Esophagus (tissue), 2 donors: ENCODE data around the gene CCL2. TPM values are rescaled to one million over a fixed set of nuclear protein-coding genes. Genes with fewer than 3 reads are reported as not detected.

ENCODE experiments used
- H3K27ac ChIP-seq, 2 donors: one replicate each; pipeline ENCODE4 v1.5.1; 2013; ENCODE audit warnings: low read depth in 2 of 2, mild to moderate bottlenecking in 2 of 2, inconsistent platforms in 1 of 2, low read length in 1 of 2, moderate library complexity in 1 of 2
- H3K27me3 ChIP-seq, 2 donors: one replicate each; pipeline ENCODE4 v1.6.1; 2013; ENCODE audit warnings: low read length in 2 of 2, control low read depth in 1 of 2, mild to moderate bottlenecking in 1 of 2; ENCODE audit not compliant: insufficient read depth in 2 of 2, control insufficient read depth in 1 of 2
- H3K36me3 ChIP-seq, 2 donors: one replicate each; pipeline ENCODE4 v1.6.1; 2013; ENCODE audit warnings: low read length in 1 of 2; ENCODE audit not compliant: control insufficient read depth in 2 of 2, insufficient read depth in 2 of 2
- H3K4me1 ChIP-seq, 2 donors: one replicate each; pipeline ENCODE4 v1.6.1; 2013; ENCODE audit warnings: low read length in 1 of 2; ENCODE audit not compliant: control insufficient read depth in 2 of 2, insufficient read depth in 2 of 2
- H3K4me3 ChIP-seq, 2 donors: one replicate each; pipeline ENCODE4 v1.5.1; 2013; ENCODE audit warnings: low read length in 2 of 2, mild to moderate bottlenecking in 2 of 2, low read depth in 1 of 2, moderate library complexity in 1 of 2
- H3K9me3 ChIP-seq, 2 donors: one replicate each; pipeline ENCODE4 v1.6.1; 2013; ENCODE audit warnings: mild to moderate bottlenecking in 2 of 2, low read depth in 1 of 2, low read length in 1 of 2, moderate library complexity in 1 of 2; ENCODE audit not compliant: control insufficient read depth in 2 of 2, insufficient read depth in 1 of 2
- WGBS, 2 donors: extraction: QIAGEN DNeasy Blood & Tissue Kit; methylation state at CpG; one replicate each; pipeline ENCODE4 v1.1.7; 2013; 5-methylcytosine and 5-hydroxymethylcytosine counted together
- polyA plus RNA-seq, 2 donors: library from polyadenylated mRNA; stranded (reverse); fragments of 200-250 nt; gene quantifications; one replicate each; pipeline ENCODE4 v1.2.3, GENCODE V29; 2013
- donor health status: healthy with polysubstance abuse.
- donor health status: Bipolar disorder and iron deficiency.

Gene CCL2
- polyA plus RNA-seq: 10 to 100 TPM in 1 of 2 donors, 1 to 10 TPM in 1; 5.4 to 21.2 TPM

- 2 to 4% methylated on average over 11 of the region's 11 CpGs for WGBS, 2 donors
- peaks cover 0 to 2% of the 10 kb centered on the region in 2 donors for H3K27me3 ChIP-seq
- peak within 1 kb of the TSS; percentile 72 to 80 for H3K27ac ChIP-seq
- no peaks in the 10 kb centered on the region for H3K36me3 ChIP-seq
- peaks cover 3% of the 10 kb centered on the region in 2 donors for H3K4me1 ChIP-seq
- peak within 1 kb of the TSS in 1 of 2 donors; percentile 47 for H3K4me3 ChIP-seq
- H3K9me3 ChIP-seq: no peaks in the 10 kb centered on the region
Observed at GRCh38 chr17:34254651-34255380, at the start of gene CCL2. Gene CCL2, plus strand, starts transcription at chr17:34255285. Its CDS starts 65 bp downstream, at chr17:34255350.

DNA sequence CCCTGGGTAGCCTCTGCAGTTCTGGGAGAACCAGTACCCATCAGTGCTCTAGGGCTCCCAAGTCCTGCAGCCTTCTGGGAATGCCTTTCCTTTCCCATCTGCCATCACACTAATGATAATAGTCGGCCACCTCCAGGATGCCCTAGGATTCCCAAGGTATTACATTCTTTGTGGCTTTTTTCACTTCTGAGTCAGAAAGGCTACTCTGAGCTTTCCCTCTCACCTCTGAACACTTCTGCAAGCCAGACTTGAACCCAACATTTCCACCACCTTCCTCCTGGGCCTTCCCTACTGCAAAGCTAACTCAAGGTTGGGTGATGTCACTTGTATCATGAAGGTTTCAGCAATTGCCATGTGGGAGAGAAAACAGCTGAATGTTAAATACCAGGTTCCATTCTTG, 49.7 kb upstream of the CCL2 start:
- no peak overlapping the region for H3K27ac ChIP-seq
- H3K36me3 ChIP-seq: no peaks in the 10 kb centered on the region
- no peak overlapping the region for H3K4me3 ChIP-seq
- no peaks in the 10 kb centered on the region for H3K9me3 ChIP-seq
- peaks cover 4% of the 10 kb centered on the region in 2 donors for H3K4me1 ChIP-seq
- H3K27me3 ChIP-seq: no peaks in the 10 kb centered on the region
- 90 to 91% methylated on average over 1 of the region's 1 CpG for WGBS, 2 donors

DNA sequence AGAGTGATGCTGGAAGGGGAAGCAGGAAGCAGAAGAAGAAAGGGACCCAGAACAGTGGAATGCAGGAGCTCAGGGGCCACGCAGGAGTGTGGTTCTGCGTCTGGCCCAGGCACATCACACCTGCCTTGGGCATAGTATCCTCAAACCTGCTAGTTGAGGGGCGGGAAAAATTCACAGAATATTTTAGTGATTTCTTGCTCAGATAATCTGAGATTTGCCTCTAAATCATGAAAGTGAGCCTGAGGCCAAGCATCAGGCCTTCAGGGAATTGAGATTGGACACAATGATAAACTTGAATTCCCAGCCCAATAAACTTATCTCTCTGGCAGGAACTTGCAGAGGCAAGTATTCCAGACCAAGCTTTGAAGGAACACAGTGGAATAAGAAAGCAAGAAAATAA, 48.5 kb upstream of the CCL2 start:
- H3K27ac ChIP-seq: no peak overlapping the region
- WGBS, 2 donors: 61 to 67% methylated on average over 3 of the region's 3 CpGs
- H3K9me3 ChIP-seq: no peaks in the 10 kb centered on the region
- H3K4me3 ChIP-seq: no peak overlapping the region
- H3K4me1 ChIP-seq: peaks cover 4% of the 10 kb centered on the region in 2 donors
- H3K36me3 ChIP-seq: no peaks in the 10 kb centered on the region
- H3K27me3 ChIP-seq: no peaks in the 10 kb centered on the region

DNA sequence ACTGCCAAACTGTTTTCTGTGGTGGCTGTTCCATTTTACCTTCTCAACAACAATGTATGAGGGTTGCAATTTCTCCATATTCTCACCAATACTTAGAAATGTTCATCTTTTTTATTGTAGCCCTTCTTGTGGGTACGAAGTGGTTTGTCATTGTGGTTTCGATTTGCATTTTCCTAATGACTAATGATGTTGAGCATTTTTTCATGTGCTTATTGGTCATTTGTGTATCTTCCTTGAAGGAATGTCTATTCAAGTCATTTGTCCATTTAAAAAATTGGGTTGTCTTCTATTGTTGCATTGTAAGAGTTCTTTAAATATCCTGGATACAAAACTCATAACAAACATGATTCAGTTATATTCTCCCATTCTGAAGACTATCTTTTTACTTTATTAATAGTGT, 47.5 kb upstream of the CCL2 start:
- 84 to 86% methylated on average over 2 of the region's 2 CpGs for WGBS, 2 donors
- no peaks in the 10 kb centered on the region for H3K9me3 ChIP-seq
- no peak overlapping the region for H3K27ac ChIP-seq
- H3K4me1 ChIP-seq: peaks cover 4% of the 10 kb centered on the region in 2 donors
- H3K4me3 ChIP-seq: no peak overlapping the region
- no peaks in the 10 kb centered on the region for H3K27me3 ChIP-seq
- H3K36me3 ChIP-seq: no peaks in the 10 kb centered on the region

GRCh38 chr17:34218748-34219147, 36.3 kb upstream of the CCL2 start:
- H3K27me3 ChIP-seq: no peaks in the 10 kb centered on the region
- H3K9me3 ChIP-seq: no peaks in the 10 kb centered on the region
- no peak overlapping the region for H3K27ac ChIP-seq
- WGBS, 2 donors: 93 to 96% methylated on average over 1 of the region's 1 CpG
- H3K4me3 ChIP-seq: no peak overlapping the region
- no peaks in the 10 kb centered on the region for H3K4me1 ChIP-seq
- no peaks in the 10 kb centered on the region for H3K36me3 ChIP-seq

DNA sequence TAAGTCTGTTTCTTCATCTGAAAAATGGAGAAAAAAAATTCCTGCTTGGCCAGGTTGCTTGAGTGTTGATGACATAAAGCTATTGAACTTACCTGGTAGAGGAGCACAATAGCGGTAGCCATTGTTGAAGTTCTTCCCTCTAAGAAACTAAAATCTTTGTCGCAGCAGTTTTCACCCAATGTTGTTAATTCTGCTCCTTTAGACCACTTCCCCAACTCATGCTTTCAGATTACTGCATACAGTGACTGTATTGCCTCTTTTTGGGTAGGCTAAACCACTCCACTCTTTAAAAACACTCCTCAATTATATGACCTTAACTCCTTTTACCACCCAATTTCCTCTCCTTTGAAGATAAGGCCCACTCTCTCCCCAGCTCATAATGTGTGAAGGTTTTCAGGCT, 35.7 kb upstream of the CCL2 start:
- Histone ChIP-seq H3K4me3 (no peak overlapping the region), H3K27ac (no peak overlapping the region), H3K9me3 (no peaks in the 10 kb centered on the region), H3K36me3 (no peaks in the 10 kb centered on the region), H3K4me1 (no peaks in the 10 kb centered on the region), H3K27me3 (no peaks in the 10 kb centered on the region)
- 80 to 87% methylated on average over 2 of the region's 2 CpGs for WGBS, 2 donors

DNA sequence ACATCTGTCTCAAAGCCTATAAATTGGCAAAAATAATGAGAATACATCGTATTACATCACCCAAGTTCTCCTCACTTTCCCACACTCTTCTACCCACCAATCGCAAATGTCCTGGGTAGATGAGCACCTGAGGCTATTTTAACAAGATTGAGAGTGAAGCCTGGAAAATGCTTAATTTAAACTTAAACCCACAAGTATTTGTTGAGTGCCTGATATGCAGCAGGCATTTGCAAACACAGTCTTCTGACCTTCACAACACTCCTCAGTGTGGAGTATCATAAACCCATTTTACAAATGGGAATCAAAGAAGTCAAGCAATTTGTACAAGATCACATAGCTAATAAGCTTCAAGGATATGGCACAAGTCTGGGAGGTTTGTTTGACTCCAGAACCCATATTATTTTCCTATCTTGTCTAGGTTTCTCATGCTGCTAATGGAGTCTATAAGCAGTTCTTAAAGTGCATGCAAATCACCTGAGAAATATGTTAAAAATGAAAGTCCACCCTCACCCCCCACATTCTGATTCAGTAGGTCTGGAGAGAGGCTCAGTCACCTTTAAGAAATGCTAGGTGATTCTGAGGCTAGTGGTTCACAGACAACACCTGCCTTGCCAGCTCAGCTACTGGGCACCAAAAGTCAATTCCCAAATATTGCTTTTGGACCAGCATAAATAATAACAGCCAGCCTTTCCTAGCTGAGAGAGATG, 34.9 kb upstream of the CCL2 start:
- Histone ChIP-seq H3K4me3 (no peak overlapping the region), H3K36me3 (no peaks in the 10 kb centered on the region), H3K9me3 (no peaks in the 10 kb centered on the region), H3K27me3 (no peaks in the 10 kb centered on the region), H3K27ac (no peak overlapping the region), H3K4me1 (no peaks in the 10 kb centered on the region)
- 93 to 96% methylated on average over 2 of the region's 2 CpGs for WGBS, 2 donors

DNA sequence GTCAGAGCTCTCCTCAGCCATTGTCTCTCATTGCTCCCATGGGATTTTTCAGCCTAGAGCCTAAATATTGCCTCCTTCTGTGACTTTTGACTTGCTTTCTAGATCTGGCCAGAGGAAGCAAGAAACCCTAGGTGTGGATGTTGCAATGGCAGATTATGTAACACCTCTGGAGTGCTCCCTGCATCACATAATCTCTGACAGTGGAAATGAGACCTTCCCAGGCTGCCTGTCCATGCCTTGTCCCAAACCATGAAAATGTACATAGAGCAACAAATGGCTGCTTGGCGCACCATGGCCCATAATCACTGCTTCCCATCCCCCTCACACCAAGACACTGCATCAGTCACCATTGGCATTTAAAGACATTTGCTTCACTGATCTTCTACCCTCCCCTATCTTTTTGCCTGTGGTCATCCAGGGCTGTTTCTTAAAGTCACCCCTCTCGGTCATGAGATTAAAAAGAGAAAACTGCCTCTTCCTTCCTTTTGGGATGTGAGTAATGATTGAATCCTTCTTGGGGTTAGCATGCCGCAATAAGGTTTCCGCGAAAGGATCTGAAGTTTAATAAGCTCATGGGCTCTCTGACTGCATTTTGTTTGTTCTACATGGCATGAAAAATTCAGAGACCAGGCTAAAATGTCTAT, 34.2 kb upstream of the CCL2 start:
- no peak overlapping the region for H3K4me3 ChIP-seq
- H3K9me3 ChIP-seq: no peaks in the 10 kb centered on the region
- no peaks in the 10 kb centered on the region for H3K27me3 ChIP-seq
- H3K36me3 ChIP-seq: no peaks in the 10 kb centered on the region
- no peak overlapping the region for H3K27ac ChIP-seq
- no peaks in the 10 kb centered on the region for H3K4me1 ChIP-seq
- 85 to 90% methylated on average over 5 of the region's 5 CpGs for WGBS, 2 donors

DNA sequence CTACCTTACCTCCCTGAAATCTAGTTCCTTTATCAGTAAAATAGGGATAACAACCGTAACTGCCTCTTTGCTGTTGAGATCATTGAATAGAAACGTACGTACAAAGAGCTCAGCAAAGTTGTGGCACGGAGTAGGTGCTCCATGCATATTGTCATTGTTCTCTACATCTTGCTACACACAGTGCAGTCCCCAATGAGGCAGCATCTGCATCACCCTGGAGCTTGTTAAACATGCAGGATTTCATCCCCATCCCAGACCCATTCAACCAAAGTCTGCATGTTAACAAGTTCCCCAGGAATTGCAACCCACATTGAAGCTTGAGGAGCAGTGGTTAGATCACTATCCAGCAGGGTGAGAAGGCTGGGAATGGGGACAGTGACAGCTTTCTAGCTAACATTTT, 33.7 kb upstream of the CCL2 start:
- Histone ChIP-seq H3K4me3 (no peak overlapping the region), H3K4me1 (no peaks in the 10 kb centered on the region), H3K36me3 (no peaks in the 10 kb centered on the region), H3K9me3 (no peaks in the 10 kb centered on the region), H3K27me3 (no peaks in the 10 kb centered on the region), H3K27ac (no peak overlapping the region)
- 85 to 88% methylated on average over 4 of the region's 4 CpGs for WGBS, 2 donors
